ENCODE measurements around the gene HDC.

HDC gene

GRCh38 chr15:50222181-50222580 is 43.3 kb downstream of the HDC start:
- no peak for DNase-seq

- no peak for DNase-seq
Measured at GRCh38 chr15:50219820-50220219, 45.7 kb downstream of the HDC start.

- no peak for DNase-seq
Measured at GRCh38 chr15:50218691-50219090, 46.8 kb downstream of the HDC start.

- no peak for DNase-seq
Measured at GRCh38 chr15:50218291-50218690, 47.2 kb downstream of the HDC start.

GRCh38 chr15:50210462-50211157 is 54.9 kb downstream of the HDC start:
- DNase-seq, result no peak

GRCh38 chr15:50209809-50210208 is 55.7 kb downstream of the HDC start:
- DNase-seq, result no peak

- no peak for DNase-seq
Measured at GRCh38 chr15:50206020-50206419, 59.5 kb downstream of the HDC start.

- no peak for DNase-seq
Measured at GRCh38 chr15:50202003-50202402, 63.5 kb downstream of the HDC start.

- DNase-seq, result no peak
Measured at GRCh38 chr15:50192926-50193620, 72.5 kb downstream of the HDC start.

- DNase-seq, result no peak
Measured at GRCh38 chr15:50192164-50192563, 73.4 kb downstream of the HDC start.
